A549 (cell line): ENCODE measurements around the gene ITPR3. TPM values are rescaled to one million over a fixed set of nuclear protein-coding genes. Genes with fewer than 3 reads are reported as not detected.

ENCODE experiments used
- ATAC-seq, 2 experiments: fragments of 200-7000 bp in 1 of 2; fragments of >200 bp in 1 of 2; cut with Nextera tagmentation in 1 of 2; cut with Tn5 transposase in 1 of 2; 3 replicates each; pipeline versions ENCODE4 v1.8.0 to v1.9.1; 2018 to 2020; ENCODE audit warnings: mild to moderate bottlenecking in 1 of 2, moderate library complexity in 1 of 2
- CTCF ChIA-PET: fragments of 300-600 bp; sonication (Branson Sonifier 250); formaldehyde crosslinking; extraction: SDS; loops from one replicate; lab custom pipeline; 2021; ENCODE audit warnings: antibody characterized with exemption, inconsistent platforms; lab: Yijun Ruan, JAX
- POLR2A ChIA-PET: fragments of 350-600 bp; formaldehyde crosslinking; extraction: SDS; loops from one replicate; lab custom pipeline; 2021; ENCODE audit warnings: antibody characterized with exemption, inconsistent platforms; lab: Yijun Ruan, JAX
- DNase-seq, 2 experiments: peaks; one replicate each; pipeline versions ENCODE4 v3.0.0 to v3.0.0-alpha.2; 2011 to 2016; ENCODE audit warnings: low read depth in 1 of 2, low spot score in 1 of 2
- FAIRE-seq: peaks from 2 replicates; lab custom pipeline; 2011; peaks lifted over from hg19 to GRCh38; lab: Jason Lieb, UNC
- H3K27ac ChIP-seq, 2 experiments: fragments of >200 bp; sonication (Bioruptor Twin); formaldehyde crosslinking; 3 replicates each; pipeline ENCODE4 v1.5.1; 2016 to 2017
- H3K4me1 ChIP-seq: fragments of >200 bp; sonication (Bioruptor Twin); formaldehyde crosslinking; 3 replicates; pipeline ENCODE4 v1.6.1; 2016
- H3K4me2 ChIP-seq: fragments of >200 bp; sonication (Bioruptor Twin); formaldehyde crosslinking; 3 replicates; pipeline ENCODE4 v1.6.1; 2016
- H3K4me3 ChIP-seq: fragments of >200 bp; sonication (Bioruptor Twin); formaldehyde crosslinking; 3 replicates; pipeline ENCODE4 v1.5.1; 2016
- H3K9me3 ChIP-seq: fragments of >200 bp; sonication (Bioruptor Twin); formaldehyde crosslinking; 3 replicates; pipeline ENCODE4 v1.6.1; 2016
- BHLHE40 ChIP-seq: IDR thresholded peaks from 2 replicates; pipeline ENCODE4 v1.6.1; 2012; ENCODE audit warnings: low read depth, low read length, inconsistent platforms
- CBX2 ChIP-seq: fragments of 200-600 bp; sonication (generic); IDR thresholded peaks from 2 replicates; pipeline ENCODE4 v1.6.1; 2016; ENCODE audit warnings: low read depth, mild to moderate bottlenecking, borderline replicate concordance
- CBX8 ChIP-seq: fragments of 200-600 bp; sonication (generic); IDR thresholded peaks from 2 replicates; pipeline ENCODE4 v1.6.1; 2016
- CHD4 ChIP-seq: fragments of 200-600 bp; sonication (generic); IDR thresholded peaks from 2 replicates; pipeline ENCODE4 v1.6.1; 2016; ENCODE audit warnings: antibody characterized with exemption, mild to moderate bottlenecking, borderline replicate concordance
- EHMT2 ChIP-seq: fragments of 200-600 bp; sonication (generic); IDR thresholded peaks from 2 replicates; pipeline ENCODE4 v1.6.1; 2016; ENCODE audit warnings: antibody characterized with exemption, low read depth, mild to moderate bottlenecking, moderate library complexity
- EP300 ChIP-seq, 2 experiments: fragments of >200 bp; sonication (Bioruptor Twin); formaldehyde crosslinking; IDR thresholded peaks; 2 replicates in 1 of 2; 3 replicates in 1 of 2; pipeline ENCODE4 v1.6.1; 2016 to 2017
- GATA3 ChIP-seq: IDR thresholded peaks from 2 replicates; pipeline ENCODE4 v1.6.1; 2012; ENCODE audit warnings: borderline replicate concordance
- HES2 ChIP-seq: fragments of >200 bp; sonication (Bioruptor Twin); formaldehyde crosslinking; IDR thresholded peaks from 2 replicates; pipeline ENCODE4 v1.6.1; 2016
- HOXB5 ChIP-seq: fragments of 250-450 bp; sonication (Bioruptor Pico); IDR thresholded peaks from 2 replicates; pipeline ENCODE4 v1.5.0; 2020; ENCODE audit warnings: mild to moderate bottlenecking, moderate library complexity
- JUN ChIP-seq, 2 experiments: fragments of >200 bp; sonication (Bioruptor Twin); formaldehyde crosslinking; IDR thresholded peaks; 2 replicates in 1 of 2; 3 replicates in 1 of 2; pipeline ENCODE4 v1.6.1; 2016 to 2017
- KDM5A ChIP-seq: fragments of 200-600 bp; sonication (generic); IDR thresholded peaks from 2 replicates; pipeline ENCODE4 v1.6.1; 2016; ENCODE audit warnings: antibody characterized with exemption, mild to moderate bottlenecking
- MAFK ChIP-seq: fragments of 450-650 bp; IDR thresholded peaks from 2 replicates; pipeline ENCODE4 v1.6.1; 2014; ENCODE audit not compliant: partially characterized antibody
- MYC ChIP-seq: IDR thresholded peaks from 2 replicates; pipeline ENCODE4 v1.6.1; 2012; ENCODE audit warnings: mild to moderate bottlenecking, inconsistent platforms, low read length, improper control_type of control experiment, borderline replicate concordance
- NFE2L2 ChIP-seq: fragments of 150-350 bp; conservative IDR thresholded peaks from 2 replicates; pipeline ENCODE4 v1.6.1; 2014; ENCODE audit warnings: low read length
- NPAS2 ChIP-seq: fragments of 250-450 bp; sonication (Bioruptor Pico); IDR thresholded peaks from 2 replicates; pipeline ENCODE4 v1.8.0; 2022; ENCODE audit warnings: mild to moderate bottlenecking, moderate library complexity, borderline replicate concordance
- NR3C1 ChIP-seq: fragments of >200 bp; sonication (Bioruptor Twin); formaldehyde crosslinking; IDR thresholded peaks from 3 replicates; pipeline ENCODE4 v1.6.1; 2017
- POLR2AphosphoS2 ChIP-seq: conservative IDR thresholded peaks from 2 replicates; pipeline ENCODE4 v1.6.1; 2012; ENCODE audit warnings: low read length, improper control_type of control experiment, inconsistent platforms
- RAD21 ChIP-seq, 2 experiments: fragments of >200 bp in 1 of 2; sonication (Bioruptor Twin) in 1 of 2; formaldehyde crosslinking in 1 of 2; IDR thresholded peaks in 1 of 2; conservative IDR thresholded peaks in 1 of 2; 2 replicates in 1 of 2; 3 replicates in 1 of 2; pipeline ENCODE4 v1.6.1; 2012 to 2018; ENCODE audit warnings: inconsistent platforms in 1 of 2
- RFX5 ChIP-seq: fragments of 450-650 bp; IDR thresholded peaks from 2 replicates; pipeline ENCODE4 v1.7.1; 2014; ENCODE audit warnings: antibody characterized with exemption, mild to moderate bottlenecking, moderate library complexity
- SMC3 ChIP-seq: fragments of >200 bp; sonication (Bioruptor Twin); formaldehyde crosslinking; IDR thresholded peaks from 3 replicates; pipeline ENCODE4 v1.6.1; 2018; ENCODE audit warnings: inconsistent platforms
- ZFP36 ChIP-seq: fragments of 450-650 bp; IDR thresholded peaks from 2 replicates; pipeline ENCODE4 v1.6.1; 2014; ENCODE audit warnings: borderline replicate concordance; ENCODE audit not compliant: partially characterized antibody
- ZNF302 ChIP-seq: fragments of 250-450 bp; sonication (Bioruptor Pico); IDR thresholded peaks from 2 replicates; pipeline ENCODE4 v1.9.0; 2021; ENCODE audit warnings: inconsistent platforms, mild to moderate bottlenecking, moderate library complexity
- WGBS: methylation state at CpG from one replicate; pipeline ENCODE4 v1.1.6; 2017; ENCODE audit errors: missing lambda C conversion rate; 5-methylcytosine and 5-hydroxymethylcytosine counted together
- polyA plus RNA-seq, 4 experiments: library from polyadenylated mRNA; depleted of rRNA in 3 of 4; stranded (reverse); fragments of >200 nt; fragmentation: RNase III in 1 of 4; extraction: RNeasy Plus Mini Kit Qiagen cat#74134 plus additional on column Dnase treatment in 1 of 4; gene quantifications; 2 replicates in 3 of 4; 3 replicates in 1 of 4; pipeline ENCODE4 v1.2.3, GENCODE V29; 2011 to 2017
- TF ChIP-seq, protein P1 (sequence below): fragments of 450-650 bp; IDR thresholded peaks from 2 replicates; pipeline ENCODE4 v1.6.1; 2014; ENCODE audit warnings: antibody characterized with exemption
- TF ChIP-seq, protein P2 (sequence below): fragments of 250-450 bp; sonication (Bioruptor Pico); IDR thresholded peaks from 2 replicates; pipeline ENCODE4 v1.5.0; 2020; ENCODE audit warnings: low read depth, mild to moderate bottlenecking, moderate library complexity
- TF ChIP-seq, protein P3 (sequence below): fragments of >200 bp; sonication (Bioruptor Twin); formaldehyde crosslinking; IDR thresholded peaks from 3 replicates; pipeline ENCODE4 v1.6.1; 2016

Gene ITPR3
- polyA plus RNA-seq, 2 of the 4 experiments (the other 2 are of a cell fraction): 17.6 to 20.8 TPM

DNA sequence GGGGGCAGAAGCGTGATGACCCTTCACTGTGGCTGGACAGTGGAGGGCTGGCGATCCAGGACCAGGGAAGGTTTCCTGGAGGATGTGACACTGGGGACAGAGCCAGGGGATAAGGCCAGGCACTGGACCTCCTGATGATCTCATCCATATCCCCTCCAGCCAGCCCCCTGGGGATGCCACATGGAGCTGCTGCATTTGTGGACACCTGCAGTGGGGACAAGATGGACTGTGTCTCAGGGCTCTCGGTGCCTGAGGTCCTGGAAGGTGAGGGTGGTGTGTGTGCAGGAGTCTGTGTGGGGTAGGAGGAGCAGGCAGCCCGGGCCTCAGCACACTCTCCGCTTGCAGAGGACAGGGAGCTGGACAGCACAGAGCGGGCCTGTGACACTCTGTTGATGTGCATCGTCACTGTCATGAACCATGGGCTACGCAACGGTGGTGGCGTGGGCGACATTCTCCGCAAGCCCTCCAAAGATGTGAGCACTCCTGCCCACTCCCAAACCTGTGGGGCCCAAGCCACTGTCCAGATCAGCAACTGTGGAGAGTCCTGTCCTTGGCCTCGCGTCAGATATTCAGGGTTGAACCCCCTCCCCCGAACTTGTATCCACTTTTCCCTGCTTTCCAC lies 70.4 kb downstream of the ITPR3 start:
- WGBS: 92% methylated on average over 7 of the region's 15 CpGs
- FAIRE-seq: no peak
- DNase-seq: no peak
- Histone ChIP-seq H3K9me3 (no peaks in the 10 kb centered on the region), H3K4me1 (peaks cover 20% of the 10 kb centered on the region), H3K4me2 (no peak overlapping the region), H3K27ac (no peak overlapping the region), H3K4me3 (no peak overlapping the region)
- ChIA-PET CTCF (interaction anchor here (1.1 to 1.3 kb wide), 2 partner anchors 10 to 19 kb away, joined by 3 to 9 read pairs; no protein-coding TSS in a partner anchor), POLR2A (interaction anchor here (1.2 kb wide), 1 partner anchor 20 kb away, joined by 4 read pairs; the partner anchor contains the start of gene UQCC2)
- ATAC-seq: no peak
- no peak for TF ChIP-seq GATA3
- TF ChIP-seq, protein P1, sequence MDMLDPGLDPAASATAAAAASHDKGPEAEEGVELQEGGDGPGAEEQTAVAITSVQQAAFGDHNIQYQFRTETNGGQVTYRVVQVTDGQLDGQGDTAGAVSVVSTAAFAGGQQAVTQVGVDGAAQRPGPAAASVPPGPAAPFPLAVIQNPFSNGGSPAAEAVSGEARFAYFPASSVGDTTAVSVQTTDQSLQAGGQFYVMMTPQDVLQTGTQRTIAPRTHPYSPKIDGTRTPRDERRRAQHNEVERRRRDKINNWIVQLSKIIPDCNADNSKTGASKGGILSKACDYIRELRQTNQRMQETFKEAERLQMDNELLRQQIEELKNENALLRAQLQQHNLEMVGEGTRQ: no peak
- TF ChIP-seq MYC: no peak
- no peak for TF ChIP-seq MAFK
- no peak for TF ChIP-seq CBX8
- TF ChIP-seq, protein P2, sequence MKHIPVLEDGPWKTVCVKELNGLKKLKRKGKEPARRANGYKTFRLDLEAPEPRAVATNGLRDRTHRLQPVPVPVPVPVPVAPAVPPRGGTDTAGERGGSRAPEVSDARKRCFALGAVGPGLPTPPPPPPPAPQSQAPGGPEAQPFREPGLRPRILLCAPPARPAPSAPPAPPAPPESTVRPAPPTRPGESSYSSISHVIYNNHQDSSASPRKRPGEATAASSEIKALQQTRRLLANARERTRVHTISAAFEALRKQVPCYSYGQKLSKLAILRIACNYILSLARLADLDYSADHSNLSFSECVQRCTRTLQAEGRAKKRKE (CRISPR knock-in tag): no peak
- TF ChIP-seq CBX2: no peak
- TF ChIP-seq HES2: no peak
- TF ChIP-seq NPAS2: no peak
- no peak for TF ChIP-seq KDM5A
- no peak for TF ChIP-seq EP300 (IDR thresholded peaks at IDR 0.05)
- no peak for TF ChIP-seq BHLHE40
- TF ChIP-seq HOXB5 (CRISPR knock-in tag): no peak
- no peak for TF ChIP-seq NFE2L2
- no peak for TF ChIP-seq EHMT2
- no peak for TF ChIP-seq RAD21 (conservative IDR thresholded peaks at IDR 0.05 in 1 of 2, IDR thresholded peaks at IDR 0.05 in 1 of 2)
- no peak for TF ChIP-seq CHD4
- no peak for TF ChIP-seq ZFP36
- TF ChIP-seq JUN (IDR thresholded peaks at IDR 0.05): no peak
- TF ChIP-seq ZNF302: no peak

DNA sequence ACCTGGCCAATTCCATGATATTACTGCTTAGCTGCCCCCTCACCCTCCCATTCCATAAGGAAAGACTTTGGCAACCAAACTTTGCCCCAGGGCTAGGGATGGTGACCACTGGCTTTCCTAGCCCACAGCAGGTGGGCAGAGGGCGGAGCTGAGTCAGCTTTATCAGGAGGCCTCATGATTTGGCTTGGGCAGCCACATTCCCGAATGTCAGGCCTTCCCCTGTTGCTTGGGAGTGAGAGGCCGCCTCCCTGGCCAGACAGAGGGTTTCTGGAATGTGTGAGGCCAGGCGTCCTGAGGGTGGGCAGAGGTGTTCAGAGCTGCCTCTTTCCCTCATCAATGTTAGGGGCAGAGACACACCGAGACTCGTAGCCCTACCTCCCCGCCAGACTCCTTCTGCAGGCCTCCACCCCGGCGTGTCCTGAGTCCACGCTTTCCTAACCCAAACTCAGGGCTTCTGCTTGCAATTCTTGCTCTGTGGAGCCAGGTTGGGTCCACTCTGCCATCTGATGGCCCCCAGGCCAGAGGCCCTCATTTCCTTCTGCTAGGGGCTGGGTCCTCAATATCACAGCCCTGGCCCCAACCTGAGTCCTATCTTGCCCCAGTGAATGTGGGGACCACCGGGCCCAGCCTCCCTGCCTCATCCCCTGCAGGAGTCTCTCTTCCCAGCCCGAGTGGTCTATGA lies 71.1 kb downstream of the ITPR3 start:
- Histone ChIP-seq H3K4me1 (peaks cover 26% of the 10 kb centered on the region), H3K4me3 (no peak overlapping the region), H3K9me3 (no peaks in the 10 kb centered on the region), H3K27ac (peak overlapping the region in 1 of 2 experiments; percentile 29; a peak in 1 of 6 replicates), H3K4me2 (no peak overlapping the region)
- FAIRE-seq: no peak
- DNase-seq: no peak
- TF ChIP-seq NFE2L2 (no peak), POLR2AphosphoS2 (no peak), NR3C1 (no peak), MAFK (peak; percentile 61), RFX5 (no peak), SMC3 (no peak)
- TF ChIP-seq, protein P3, sequence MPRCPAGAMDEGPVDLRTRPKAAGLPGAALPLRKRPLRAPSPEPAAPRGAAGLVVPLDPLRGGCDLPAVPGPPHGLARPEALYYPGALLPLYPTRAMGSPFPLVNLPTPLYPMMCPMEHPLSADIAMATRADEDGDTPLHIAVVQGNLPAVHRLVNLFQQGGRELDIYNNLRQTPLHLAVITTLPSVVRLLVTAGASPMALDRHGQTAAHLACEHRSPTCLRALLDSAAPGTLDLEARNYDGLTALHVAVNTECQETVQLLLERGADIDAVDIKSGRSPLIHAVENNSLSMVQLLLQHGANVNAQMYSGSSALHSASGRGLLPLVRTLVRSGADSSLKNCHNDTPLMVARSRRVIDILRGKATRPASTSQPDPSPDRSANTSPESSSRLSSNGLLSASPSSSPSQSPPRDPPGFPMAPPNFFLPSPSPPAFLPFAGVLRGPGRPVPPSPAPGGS: no peak
- no peak for ATAC-seq
- POLR2A ChIA-PET: interaction anchor here (1.2 kb wide), 1 partner anchor 19 kb away, joined by 4 read pairs; the partner anchor contains the start of gene UQCC2
- WGBS: 84% methylated on average over 11 of the region's 12 CpGs
- CTCF ChIA-PET: interaction anchor here (1.1 to 3.7 kb wide), 4 partner anchors 9 to 106 kb away, joined by 3 to 15 read pairs (median 6); no protein-coding TSS in a partner anchor
